ENCODE measurements around the gene CIRBP. TPM values are rescaled to one million over a fixed set of nuclear protein-coding genes. Genes with fewer than 3 reads are reported as not detected.

The CIRBP gene
- total RNA-seq, 1 experiment from 2014 or later, result 263 TPM

- no peak overlapping the region for H3K4ac ChIP-seq (ENCODE audit: low read depth, low read length)
- H3K27ac ChIP-seq (ENCODE audit: insufficient read length, low read depth, low read length), result no peak overlapping the region
- peak; percentile 90 for DNase-seq
- no peak overlapping the region for H2BK5ac ChIP-seq (ENCODE audit: insufficient read length, low read length)
- no peak overlapping the region for H3K56ac ChIP-seq (ENCODE audit: insufficient read length, low read depth, low read length)
- H3K9ac ChIP-seq (ENCODE audit: extremely low read depth, insufficient read length, low read length), result no peak overlapping the region
- H4K20me1 ChIP-seq (ENCODE audit: control insufficient read depth, insufficient read depth, insufficient read length), result no peaks in the 10 kb centered on the region
- H2BK20ac ChIP-seq (ENCODE audit: low read depth, low read length, poor library complexity, severe bottlenecking), result no peak overlapping the region
- WGBS (ENCODE audit: extremely low coverage, insufficient read length, low lambda C conversion rate), result no CpG with 5 or more reads among the region's 33 CpGs
- H3K9me3 ChIP-seq (ENCODE audit: control insufficient read depth, low read depth, low read length), result no peaks in the 10 kb centered on the region
- Mint-ChIP-seq H3K4me3 (peak overlapping the region; percentile 85 to 92; a peak in 4 of 5 replicates), H3K9me3 (no peaks in the 10 kb centered on the region; a peak in 1 of 5 replicates), H3K36me3 (ENCODE audit: insufficient read depth in 1 of 3, low read depth in 3 of 3) (peaks cover 0 to 2% (median 0%) of the 10 kb centered on the region in 3 experiments; a peak in 2 of 7 replicates), H3K4me1 (peaks cover 8 to 20% of the 10 kb centered on the region in 2 experiments), H3K27ac (peak overlapping the region; percentile 89 to 94 (median 92); a peak in 6 of 7 replicates), H3K27me3 (ENCODE audit: low read depth) (no peaks in the 10 kb centered on the region; the same call in 1 of the 2 replicates)
- no peak overlapping the region for H2AFZ ChIP-seq (ENCODE audit: low read length)
- no peak overlapping the region for H2BK15ac ChIP-seq (ENCODE audit: low read depth, low read length)
- H3K23me2 ChIP-seq (ENCODE audit: insufficient read length, low read depth, low read length, poor library complexity, severe bottlenecking), result peaks cover 3% of the 10 kb centered on the region
- no peak overlapping the region for H3T11ph ChIP-seq (ENCODE audit: low read length)
- H2BK120ac ChIP-seq (ENCODE audit: low read depth, low read length, poor library complexity, severe bottlenecking), result no peak overlapping the region
- H3K79me2 ChIP-seq (ENCODE audit: insufficient read depth, low read length), result no peaks in the 10 kb centered on the region; the same call in 1 of the 2 replicates
- no peak overlapping the region for H4K91ac ChIP-seq (ENCODE audit: insufficient read length, low read depth, low read length)
- H3K79me1 ChIP-seq (ENCODE audit: insufficient read depth, low read depth, low read length, poor library complexity, severe bottlenecking), result no peaks in the 10 kb centered on the region
- H4K5ac ChIP-seq (ENCODE audit: insufficient read length, low read depth, low read length), result no peak overlapping the region
- H4K8ac ChIP-seq (replicated peaks; ENCODE audit: insufficient read length, low read depth, low read length), result no peak overlapping the region
- no peak overlapping the region for H2BK12ac ChIP-seq (ENCODE audit: insufficient read length, low read depth, low read length)
- H2AK5ac ChIP-seq (ENCODE audit: insufficient read length, low read length), result no peak overlapping the region
- H3K23ac ChIP-seq (ENCODE audit: insufficient read length, low read depth, low read length), result no peak overlapping the region
- no peak overlapping the region for H3K14ac ChIP-seq (ENCODE audit: insufficient read depth, low read length)
- H3K4me2 ChIP-seq (ENCODE audit: insufficient read depth, insufficient read length, low read length), result no peak overlapping the region
- H3K27me3 ChIP-seq (ENCODE audit: insufficient read depth, low read length), result no peaks in the 10 kb centered on the region
- H3K18ac ChIP-seq (ENCODE audit: insufficient read length, low read depth, low read length), result no peak overlapping the region
- peak; percentile 95 for TF ChIP-seq CTCF (conservative IDR thresholded peaks at IDR 0.05)
- no peaks in the 10 kb centered on the region for H3K4me1 ChIP-seq (ENCODE audit: insufficient read depth, low read length)
These were observed 25.1 kb upstream of the CIRBP start for GRCh38 chr19:1243768-1244692.
